Panc1 (cell line): ENCODE data around the gene PLCB1. TPM values are rescaled to one million over a fixed set of nuclear protein-coding genes. Genes with fewer than 3 reads are reported as not detected.

Experiments used
- ATAC-seq: fragments of 200-7000 bp; cut with Tn5 transposase; 2 replicates; pipeline ENCODE4 v1.9.1; 2020; ENCODE audit warnings: mild to moderate bottlenecking, moderate library complexity
- BruUV-seq: library from RNA; stranded (reverse); fragments of 400-500 nt; replicated peaks from 2 replicates; lab custom pipeline; 2021; lab: Mats Ljungman, UMichigan
- CTCF ChIA-PET: fragments of 300-600 bp; sonication (Branson Sonifier 250); formaldehyde crosslinking; loops from one replicate; lab custom pipeline; 2022; ENCODE audit warnings: antibody characterized with exemption; lab: Charles Lee
- POLR2A ChIA-PET: fragments of 300-600 bp; sonication (Branson Sonifier 250); formaldehyde crosslinking; loops from one replicate; lab custom pipeline; 2022; ENCODE audit warnings: antibody characterized with exemption; lab: Charles Lee
- DNase-seq: peaks from one replicate; pipeline ENCODE4 v3.0.0-alpha.2; 2010; ENCODE audit warnings: low read depth, low spot score
- H3K27ac ChIP-seq: 2 replicates; pipeline ENCODE4 v1.5.1; 2011; ENCODE audit warnings: mild to moderate bottlenecking, low read length, inconsistent platforms
- H3K27me3 ChIP-seq: fragments of 200-500 bp; sonication (Bioruptor generic); 2 replicates; pipeline ENCODE4 v1.6.0; 2014; ENCODE audit warnings: low read length, inconsistent platforms; ENCODE audit not compliant: control insufficient read depth, insufficient read depth
- H3K36me3 ChIP-seq: fragments of 200-500 bp; sonication (Bioruptor generic); 2 replicates; pipeline ENCODE4 v1.5.1; 2014; ENCODE audit warnings: inconsistent platforms, mild to moderate bottlenecking, low read length, moderate library complexity; ENCODE audit not compliant: control insufficient read depth, insufficient read depth
- H3K4me1 ChIP-seq: 2 replicates; pipeline ENCODE4 v1.5.1; 2011; ENCODE audit warnings: inconsistent platforms, mild to moderate bottlenecking, low read length, moderate library complexity; ENCODE audit not compliant: control insufficient read depth, insufficient read depth
- H3K4me3 ChIP-seq, 2 experiments: 2 replicates each; pipeline ENCODE4 v1.5.1; 2011 to 2012; ENCODE audit warnings: low read depth in 2 of 2, low read length in 2 of 2, mild to moderate bottlenecking in 2 of 2, inconsistent platforms in 1 of 2, moderate library complexity in 1 of 2
- H3K9me3 ChIP-seq: fragments of 200-500 bp; sonication (Bioruptor generic); 2 replicates; pipeline ENCODE4 v1.5.1; 2014; ENCODE audit warnings: low read depth, mild to moderate bottlenecking, inconsistent platforms, low read length, moderate library complexity; ENCODE audit not compliant: control insufficient read depth, insufficient read depth
- CTCF ChIP-seq: fragments of 450-650 bp; IDR thresholded peaks from 2 replicates; pipeline ENCODE4 v1.5.1; 2017; ENCODE audit warnings: mild to moderate bottlenecking
- POLR2AphosphoS5 ChIP-seq: IDR thresholded peaks from 2 replicates; pipeline ENCODE4 v1.6.1; 2012; ENCODE audit warnings: mild to moderate bottlenecking, low read depth, low read length, moderate library complexity
- REST ChIP-seq, 2 experiments: IDR thresholded peaks; 2 replicates each; pipeline ENCODE4 v1.6.1; 2011 to 2012; ENCODE audit warnings: low read depth in 2 of 2, control low read depth in 1 of 2, low read length in 1 of 2, mild to moderate bottlenecking in 1 of 2, moderate library complexity in 1 of 2; ENCODE audit not compliant: insufficient read depth in 1 of 2
- SIN3A ChIP-seq: IDR thresholded peaks from 2 replicates; pipeline ENCODE4 v1.6.1; 2012; ENCODE audit warnings: low read depth, mild to moderate bottlenecking, low read length, moderate library complexity, borderline replicate concordance; ENCODE audit not compliant: insufficient read depth
- TCF7L2 ChIP-seq: IDR thresholded peaks from 2 replicates; pipeline ENCODE4 v1.6.1; 2011; ENCODE audit warnings: mild to moderate bottlenecking, low read depth, low read length, inconsistent platforms
- in situ Hi-C: cut with HindIII; loops from 2 replicates; pipeline ENCODE4 v1.10.0; 2016; ENCODE audit warnings: low sequenced_read_pairs, low pct_unique_long_range_greater_than_20kb
- intact Hi-C: fragments of 100-400 bp; cut with micrococcal nuclease; formaldehyde crosslinking; loops from one replicate; pipeline ENCODE4 v1.10.0; 2022; ENCODE audit not compliant: unreplicated experiment
- total RNA-seq: library from RNA; stranded (reverse); gene quantifications from one replicate; pipeline ENCODE4 v1.2.1, GENCODE V29; 2021; ENCODE audit not compliant: unreplicated experiment

The PLCB1 gene
- total RNA-seq, 1 experiment from 2014 or later: 0.59 TPM

- ATAC-seq (no peak), DNase-seq (no peak)
- Histone ChIP-seq H3K4me1 (no peaks in the 10 kb centered on the region), H3K4me3 (no peak overlapping the region), H3K36me3 (no peaks in the 10 kb centered on the region), H3K27ac (no peak overlapping the region), H3K27me3 (no peaks in the 10 kb centered on the region), H3K9me3 (no peaks in the 10 kb centered on the region)
- in situ Hi-C loops (no loop called here), intact Hi-C loops (no loop called here)
- CTCF ChIA-PET: no interaction called here
- POLR2A ChIA-PET: no interaction called here
- no peak for TF ChIP-seq REST (IDR thresholded peaks at IDR 0.05; ENCODE audit: insufficient read depth in 1 of 2, low read depth in 2 of 2, low read length in 1 of 2)
- no peak for TF ChIP-seq POLR2AphosphoS5
- no peak for TF ChIP-seq CTCF
- TF ChIP-seq SIN3A: no peak
- no peak for TF ChIP-seq TCF7L2
- BruUV-seq: no TSS peak
Measured at GRCh38 chr20:8228315-8228714, 96.2 kb downstream of the PLCB1 start.

- ChIA-PET POLR2A (no interaction called here), CTCF (interaction anchor here (0.6 kb wide), 1 partner anchor 58 kb away, joined by 4 read pairs; no protein-coding TSS in a partner anchor)
- no peaks in the 10 kb centered on the region for H3K9me3 ChIP-seq
- BruUV-seq: no TSS peak
- DNase-seq (no peak), ATAC-seq (no peak)
- intact Hi-C loops: no loop called here
- H3K4me1 ChIP-seq: no peaks in the 10 kb centered on the region
- H3K27ac ChIP-seq: no peak overlapping the region
- H3K27me3 ChIP-seq: no peaks in the 10 kb centered on the region
- H3K36me3 ChIP-seq: no peaks in the 10 kb centered on the region
- no peak overlapping the region for H3K4me3 ChIP-seq
- in situ Hi-C loops: no loop called here
- TF ChIP-seq CTCF (no peak), SIN3A (no peak), REST (IDR thresholded peaks at IDR 0.05; ENCODE audit: insufficient read depth in 1 of 2, low read depth in 2 of 2, low read length in 1 of 2) (no peak), TCF7L2 (no peak), POLR2AphosphoS5 (no peak)
Measured at GRCh38 chr20:8229090-8229489, 97.0 kb downstream of the PLCB1 start.
